Loucy (cell line): ENCODE measurements around the gene GLRA2.

Experiments used
- CTCF ChIP-seq: fragments of 200-600 bp; sonication (generic); conservative IDR thresholded peaks from 2 replicates; pipeline ENCODE4 v1.5.1; 2014; ENCODE audit warnings: mild to moderate bottlenecking, antibody characterized with exemption, low read length
- EZH2phosphoT487 ChIP-seq: fragments of 200-600 bp; IDR thresholded peaks from 2 replicates; pipeline ENCODE4 v1.6.1; 2018; ENCODE audit warnings: antibody characterized with exemption, mild to moderate bottlenecking, moderate library complexity, borderline replicate concordance

DNA sequence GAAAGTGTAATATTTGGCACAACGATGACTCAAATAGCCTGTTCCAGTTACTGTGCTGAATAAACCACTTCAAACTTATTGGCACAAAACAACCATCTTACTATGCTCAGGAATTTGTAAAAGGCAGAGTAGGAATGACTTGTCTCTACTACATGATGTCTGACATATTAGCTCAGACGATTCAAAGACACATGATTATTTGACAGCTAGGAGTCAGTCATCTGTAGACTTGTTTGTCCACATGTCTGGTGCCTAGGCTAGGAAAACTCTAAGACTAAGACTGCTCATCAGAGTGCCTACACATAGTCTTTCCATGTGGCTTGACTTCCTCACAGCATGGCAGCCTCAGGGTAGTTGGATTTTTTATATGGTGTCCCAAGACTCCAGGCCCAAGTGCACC, 189.1 kb downstream of the GLRA2 start:
- TF ChIP-seq CTCF = no peak
- TF ChIP-seq EZH2phosphoT487 = no peak
